SH-SY5Y (cell line): ENCODE results near the gene GCLC.

Source experiments
- GATA2 ChIP-seq: IDR thresholded peaks from 2 replicates; pipeline ENCODE4 v1.6.1; 2011; ENCODE audit warnings: mild to moderate bottlenecking, low read depth, low read length
- GATA3 ChIP-seq: IDR thresholded peaks from 2 replicates; pipeline ENCODE4 v1.6.1; 2011; ENCODE audit warnings: low read depth, mild to moderate bottlenecking, low read length, moderate library complexity

DNA sequence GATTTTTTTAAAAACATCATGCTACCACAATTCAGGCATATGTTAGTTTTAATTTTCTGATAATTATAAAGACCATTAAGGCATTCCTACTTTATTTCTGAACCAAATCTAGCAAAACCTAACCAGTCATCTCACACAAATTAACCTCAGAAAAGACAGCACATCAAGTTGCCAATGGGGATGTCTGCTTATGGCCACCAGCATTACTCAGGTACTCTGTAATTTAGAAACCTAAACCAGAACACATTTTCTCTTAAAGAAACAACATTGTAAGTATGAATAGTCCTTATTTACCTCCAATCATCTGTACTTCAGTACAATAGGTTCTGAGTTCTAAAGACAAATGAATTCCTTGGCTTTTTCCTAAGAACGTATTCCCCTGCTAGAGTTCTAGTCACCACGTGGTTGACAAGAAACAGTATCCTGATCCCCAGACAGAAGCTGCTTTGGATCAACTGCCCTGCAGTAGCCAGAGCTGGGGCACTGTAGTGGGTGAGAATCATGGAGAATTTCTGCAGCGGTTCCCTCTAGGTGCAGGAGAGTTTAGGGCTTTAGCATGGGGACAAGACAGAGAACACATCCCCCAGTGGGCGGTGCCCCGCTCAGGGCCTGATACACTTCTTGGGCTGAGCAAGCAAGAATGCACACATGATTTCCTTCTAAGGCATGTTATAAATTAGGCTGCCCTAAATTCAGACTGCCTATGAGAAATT, 15.4 kb downstream of the GCLC start:
- TF ChIP-seq GATA2 (no peak), GATA3 (no peak)
